GM19328 (cell line): Measurements from ENCODE around the gene CHST14.
A peak's percentile ranks its signal among the peaks of the same experiment; 100 is the strongest.

ENCODE experiments used
- ATAC-seq: cut with Tn5 transposase; IDR thresholded peaks from one replicate; pipeline ENCODE4 v1.9.1; 2021; ENCODE audit warnings: mild to moderate bottlenecking, moderate library complexity; ENCODE audit not compliant: unreplicated experiment

CHST14 gene

GRCh38 chr15:40461958-40462357 lies 8.8 kb upstream of the CHST14 start:
- no peak for ATAC-seq

GRCh38 chr15:40463279-40463678 lies 7.5 kb upstream of the CHST14 start:
- ATAC-seq: no peak

DNA sequence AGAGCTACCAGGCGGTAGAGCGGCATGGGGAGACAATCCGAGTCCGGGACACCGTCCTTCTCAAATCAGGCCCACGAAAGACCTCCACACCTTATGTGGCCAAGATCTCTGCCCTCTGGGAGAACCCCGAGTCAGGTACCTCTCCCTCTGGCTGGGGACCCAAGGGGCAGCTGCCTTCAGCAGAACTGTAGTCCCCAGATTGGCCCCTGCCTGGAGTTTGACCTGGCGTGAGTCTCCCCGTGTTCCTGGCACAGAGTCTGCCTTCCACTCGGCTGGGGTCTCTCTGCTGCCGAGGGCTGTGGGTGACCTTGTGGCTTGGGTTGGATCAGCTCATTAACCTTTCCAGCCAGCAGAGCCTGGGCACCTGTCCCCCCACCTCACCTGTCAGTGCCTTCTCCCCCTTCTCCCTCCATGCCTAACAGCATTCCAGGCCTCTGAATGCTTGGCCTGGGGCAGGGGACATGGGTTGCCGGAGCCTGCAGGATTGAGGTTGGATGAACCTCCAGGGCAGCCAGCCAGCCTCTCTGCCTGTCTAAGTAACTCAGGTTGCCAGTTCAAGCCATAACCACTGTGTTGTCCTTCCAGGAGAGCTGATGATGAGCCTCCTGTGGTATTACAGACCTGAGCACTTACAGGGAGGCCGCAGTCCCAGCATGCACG lies 6.8 kb upstream of the CHST14 start:
- no peak for ATAC-seq

DNA sequence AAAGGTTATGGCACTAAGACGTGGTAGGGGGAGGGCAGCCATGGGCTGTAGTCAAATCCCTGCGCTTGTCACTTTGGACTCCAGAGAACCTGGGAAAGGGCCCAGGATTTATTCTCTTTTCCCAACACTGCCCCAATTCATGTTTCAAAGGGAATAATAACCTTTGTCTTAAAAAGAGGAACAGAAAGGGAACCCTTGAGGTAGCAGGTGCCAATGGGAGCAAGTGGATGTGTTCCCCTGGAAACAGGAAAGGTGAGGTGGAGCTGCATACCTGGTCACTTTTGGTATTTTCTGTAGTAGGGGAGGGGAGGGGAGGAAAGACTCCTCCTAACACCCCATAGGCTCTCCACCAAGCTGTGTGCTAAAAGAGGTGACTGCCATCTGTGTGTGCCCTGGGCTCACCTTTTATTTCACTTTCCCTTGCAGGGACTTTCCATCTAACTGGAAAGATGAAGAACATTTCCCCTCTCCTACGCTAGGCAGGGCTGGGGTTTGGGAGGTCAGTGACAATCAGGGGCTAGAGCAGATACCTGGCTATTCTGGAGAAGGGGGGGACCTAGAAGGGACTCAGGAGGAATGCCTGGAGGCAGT lies 6.1 kb upstream of the CHST14 start:
- no peak for ATAC-seq

DNA sequence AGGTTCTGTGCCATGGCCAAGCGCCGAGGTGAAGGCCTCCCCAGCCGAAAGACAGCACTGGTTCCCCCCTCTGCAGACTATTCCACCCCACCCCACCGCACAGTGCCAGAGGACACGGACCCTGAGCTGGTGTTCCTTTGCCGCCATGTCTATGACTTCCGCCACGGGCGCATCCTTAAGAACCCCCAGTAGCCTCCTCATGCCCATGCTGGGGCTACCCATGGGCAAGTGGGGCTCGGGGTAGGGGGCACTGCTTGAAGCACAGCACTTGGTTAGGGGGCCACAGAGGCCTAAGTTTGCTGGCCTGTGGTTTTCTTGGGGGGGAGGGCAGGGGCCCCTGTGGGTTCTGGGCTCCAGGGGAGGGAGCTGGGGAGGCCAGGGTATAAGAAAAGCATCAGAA lies 4.8 kb upstream of the CHST14 start:
- ATAC-seq: no peak

DNA sequence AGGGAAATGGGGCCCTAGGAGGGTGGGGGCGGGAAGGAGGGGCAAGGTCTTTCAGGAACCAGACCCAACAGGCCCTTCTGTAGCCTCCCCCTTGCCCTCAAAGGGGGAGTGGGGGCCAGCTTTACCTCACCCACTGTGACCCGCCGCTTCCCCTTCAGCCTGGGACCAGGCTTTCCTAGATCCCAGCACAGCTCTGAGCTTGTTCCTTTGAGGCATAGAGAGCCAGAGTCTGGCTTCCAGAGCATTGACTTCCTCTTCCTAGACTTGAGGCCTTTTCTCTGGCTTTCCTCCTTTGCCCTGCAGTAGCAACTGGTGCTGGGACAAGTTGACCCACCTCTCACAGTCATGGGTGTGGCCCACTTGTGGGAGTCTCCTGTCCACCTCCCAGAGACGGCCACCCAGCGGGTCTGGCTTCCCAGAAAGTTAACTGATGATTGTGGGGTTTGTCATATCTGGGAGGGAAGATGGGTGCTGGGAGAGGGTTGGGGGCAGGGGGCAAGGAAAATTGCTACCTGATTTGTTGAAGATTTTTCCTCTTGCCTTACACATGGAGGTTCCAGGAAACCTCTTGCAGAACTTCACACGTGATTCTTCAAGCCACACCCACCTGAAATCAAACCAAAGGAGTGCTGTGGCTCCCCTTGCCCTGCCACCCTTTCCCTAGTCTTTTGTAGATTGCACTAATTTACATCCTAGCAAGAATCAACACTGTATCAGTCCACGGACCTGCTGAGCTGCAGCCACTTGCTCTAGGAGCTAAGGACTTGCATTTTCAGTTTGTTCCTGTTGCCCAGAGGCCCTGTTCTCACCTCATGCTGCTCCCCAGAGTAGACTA lies 4.1 kb upstream of the CHST14 start:
- no peak for ATAC-seq

GRCh38 chr15:40467261-40467615 lies 3.5 kb upstream of the CHST14 start:
- ATAC-seq: no peak

DNA sequence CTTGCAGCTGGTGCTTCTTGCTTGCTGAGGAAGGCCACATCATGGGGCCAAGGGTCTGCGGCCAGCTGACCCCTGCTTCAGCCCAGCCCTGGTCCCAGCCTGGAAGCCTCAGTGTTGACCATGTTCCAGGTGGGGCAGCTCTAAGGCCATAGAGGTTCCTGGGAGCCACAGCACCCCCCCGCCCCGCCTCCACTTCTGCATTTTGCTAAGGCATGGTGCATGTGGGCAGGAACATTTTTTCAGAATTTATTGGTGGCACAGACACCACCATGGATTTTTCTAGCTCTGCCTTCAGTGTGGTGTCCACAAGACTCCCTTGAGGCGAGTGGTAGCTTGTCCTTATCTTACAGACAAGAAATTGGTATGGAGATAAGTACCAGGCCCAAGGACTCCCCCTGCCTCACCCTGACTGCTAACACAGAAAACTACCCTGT lies 1.9 kb upstream of the CHST14 start:
- no peak for ATAC-seq

GRCh38 chr15:40469776-40470390 lies 901 bp upstream of the CHST14 start:
- ATAC-seq: no peak

GRCh38 chr15:40471105-40471807 lies 472 bp downstream of the CHST14 start:
- peak; percentile 38 for ATAC-seq

DNA sequence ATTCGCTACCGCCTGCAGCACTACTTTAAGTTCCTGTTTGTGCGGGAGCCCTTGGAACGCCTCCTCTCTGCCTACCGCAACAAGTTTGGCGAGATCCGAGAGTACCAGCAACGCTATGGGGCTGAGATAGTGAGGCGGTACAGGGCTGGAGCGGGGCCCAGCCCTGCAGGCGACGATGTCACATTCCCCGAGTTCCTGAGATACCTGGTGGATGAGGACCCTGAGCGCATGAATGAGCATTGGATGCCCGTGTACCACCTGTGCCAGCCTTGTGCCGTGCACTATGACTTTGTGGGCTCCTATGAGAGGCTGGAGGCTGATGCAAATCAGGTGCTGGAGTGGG lies 995 bp downstream of the CHST14 start:
- ATAC-seq: no peak

- ATAC-seq: no peak
Observed at GRCh38 chr15:40472171-40472727, 1.5 kb downstream of the CHST14 start.

- ATAC-seq: no peak
Observed at GRCh38 chr15:40474581-40474980, 3.8 kb downstream of the CHST14 start.

- ATAC-seq: no peak
Observed at GRCh38 chr15:40477642-40478327, 7.0 kb downstream of the CHST14 start.

DNA sequence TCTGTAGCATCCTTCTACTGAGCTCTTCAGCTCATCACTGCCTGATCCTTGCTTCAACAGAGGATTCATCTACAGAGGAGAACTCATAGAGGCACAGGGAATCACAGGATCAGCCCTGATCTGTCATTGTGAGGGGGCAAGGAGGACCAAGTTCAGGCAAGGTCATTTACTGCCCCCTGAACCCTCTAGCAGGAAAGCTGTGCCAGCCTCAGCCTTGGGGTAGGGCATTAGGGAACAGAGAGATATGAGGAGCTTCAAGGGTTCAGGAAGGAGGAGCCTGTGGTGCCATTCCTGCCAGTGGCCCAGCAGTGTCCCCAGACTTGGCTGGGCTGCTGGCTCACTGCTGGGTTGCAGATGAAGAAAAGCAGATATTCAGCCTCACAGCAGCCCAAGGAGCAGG lies 8.2 kb downstream of the CHST14 start:
- no peak for ATAC-seq

GRCh38 chr15:40481341-40482074 lies 10.7 kb downstream of the CHST14 start:
- no peak for ATAC-seq

- no peak for ATAC-seq
Observed at GRCh38 chr15:40483919-40484318, 13.1 kb downstream of the CHST14 start.

GRCh38 chr15:40486066-40486770 lies 15.4 kb downstream of the CHST14 start:
- no peak for ATAC-seq
